PFSK-1 (cell line): ENCODE data around the gene SLC35F1.

Source experiments
- POLR2AphosphoS5 ChIP-seq: IDR thresholded peaks from 2 replicates; pipeline ENCODE4 v1.6.1; 2012; ENCODE audit warnings: low read depth, mild to moderate bottlenecking, control low read depth, low read length, moderate library complexity
- REST ChIP-seq, 2 experiments: IDR thresholded peaks; 2 replicates each; pipeline versions ENCODE4 v1.6.1 to v1.8.0; 2011 to 2012; ENCODE audit warnings: low read depth in 2 of 2, low read length in 2 of 2, control low read depth in 1 of 2, inconsistent platforms in 1 of 2, mild to moderate bottlenecking in 1 of 2, moderate library complexity in 1 of 2; ENCODE audit not compliant: insufficient read depth in 1 of 2
- SIN3A ChIP-seq: IDR thresholded peaks from 2 replicates; pipeline ENCODE4 v1.6.1; 2012; ENCODE audit warnings: mild to moderate bottlenecking, low read length, moderate library complexity, borderline replicate concordance; ENCODE audit not compliant: insufficient read depth
- TAF1 ChIP-seq: IDR thresholded peaks from 2 replicates; pipeline ENCODE4 v1.6.1; 2012; ENCODE audit warnings: low read length, control low read depth, borderline replicate concordance; ENCODE audit not compliant: insufficient read depth

GRCh38 chr6:118101220-118101619 lies 194.2 kb downstream of the SLC35F1 start:
- TF ChIP-seq POLR2AphosphoS5 (no peak), REST (IDR thresholded peaks at IDR 0.05; ENCODE audit: insufficient read depth in 1 of 2, low read depth in 2 of 2, low read length in 2 of 2) (no peak), SIN3A (no peak), TAF1 (no peak)
